HepG2 (cell line): ENCODE results near the gene EVC. TPM values are rescaled to one million over a fixed set of nuclear protein-coding genes. Genes with fewer than 3 reads are reported as not detected.

Experiments
- ATAC-seq: fragments of 200-7000 bp; cut with Tn5 transposase; 3 replicates; pipeline ENCODE4 v1.9.1; 2020; ENCODE audit warnings: mild to moderate bottlenecking, moderate library complexity
- BruUV-seq: library from RNA; stranded (reverse); fragments of 400-500 nt; replicated peaks from 2 replicates; lab custom pipeline; 2021; lab: Mats Ljungman, UMichigan
- CTCF ChIA-PET: fragments of 300-600 bp; formaldehyde crosslinking; extraction: SDS; loops from one replicate; lab custom pipeline; 2021; ENCODE audit warnings: low total read pairs, inconsistent platforms, low intra/inter-chr PET ratio; lab: Yijun Ruan, JAX
- POLR2A ChIA-PET: fragments of 350-600 bp; sonication (Branson Sonifier 250); formaldehyde crosslinking; loops from one replicate; lab custom pipeline; 2020; ENCODE audit warnings: antibody characterized with exemption, inconsistent platforms; lab: Yijun Ruan, JAX
- DNase-seq: peaks from one replicate; pipeline ENCODE4 v3.0.0-alpha.2; 2015; ENCODE audit warnings: low spot score
- FAIRE-seq: peaks from 3 replicates; lab custom pipeline; 2011; peaks lifted over from hg19 to GRCh38; lab: Jason Lieb, UNC
- H2AFZ ChIP-seq: one replicate; pipeline ENCODE4 v1.6.1; 2011; ENCODE audit warnings: low read length, inconsistent platforms
- H3K27ac ChIP-seq: fragments of 300-600 bp; 3 replicates; pipeline ENCODE4 v1.8.0; 2011; ENCODE audit warnings: mixed run types, mild to moderate bottlenecking, mixed read lengths, low read length, inconsistent platforms; ENCODE audit not compliant: insufficient read depth; ENCODE audit errors: extremely low read length
- H3K27me3 ChIP-seq, 2 experiments: fragments of 200-600 bp in 1 of 2; 2 replicates in 1 of 2; 3 replicates in 1 of 2; pipeline versions ENCODE4 v1.6.0 to v1.8.0; 2011; ENCODE audit warnings: low read length in 2 of 2, mild to moderate bottlenecking in 2 of 2, moderate library complexity in 2 of 2, inconsistent platforms in 1 of 2; ENCODE audit not compliant: insufficient read depth in 2 of 2, control insufficient read depth in 1 of 2
- H3K36me3 ChIP-seq, 2 experiments: fragments of 200-600 bp in 1 of 2; replicated peaks in 1 of 2; 2 replicates in 1 of 2; 3 replicates in 1 of 2; pipeline versions ENCODE4 v1.5.1 to v1.8.0; 2011; ENCODE audit warnings: low read length in 2 of 2, inconsistent platforms in 1 of 2; ENCODE audit not compliant: insufficient read depth in 2 of 2, control insufficient read depth in 1 of 2
- H3K4me1 ChIP-seq: 2 replicates; pipeline ENCODE4 v1.5.1; 2012; ENCODE audit warnings: low read length, inconsistent platforms; ENCODE audit not compliant: insufficient read depth
- H3K4me2 ChIP-seq: 2 replicates; pipeline ENCODE4 v1.6.0; 2011; ENCODE audit warnings: low read depth, low read length, inconsistent platforms
- H3K4me3 ChIP-seq, 3 experiments: fragments of 200-600 bp in 1 of 3; sonication (generic), shearing (Covaris generic) in 1 of 3; replicated peaks in 1 of 3; 2 replicates each; pipeline ENCODE4 v1.5.1; 2011 to 2016; ENCODE audit warnings: low read length in 3 of 3, inconsistent platforms in 2 of 3, low read depth in 2 of 3, mild to moderate bottlenecking in 2 of 3, control low read depth in 1 of 3, mixed read lengths in 1 of 3; ENCODE audit not compliant: insufficient read depth in 1 of 3
- H3K79me2 ChIP-seq: one replicate; pipeline ENCODE4 v1.6.1; 2011; ENCODE audit warnings: low read length, inconsistent platforms; ENCODE audit not compliant: insufficient read depth
- H3K9ac ChIP-seq: 2 replicates; pipeline ENCODE4 v1.6.0; 2011; ENCODE audit warnings: mild to moderate bottlenecking, low read depth, low read length, inconsistent platforms; ENCODE audit not compliant: insufficient read depth
- H3K9me3 ChIP-seq: 2 replicates; pipeline ENCODE4 v1.5.1; 2012; ENCODE audit warnings: mild to moderate bottlenecking, low read length
- H4K20me1 ChIP-seq: 2 replicates; pipeline ENCODE4 v1.6.0; 2011; ENCODE audit warnings: inconsistent platforms, mild to moderate bottlenecking, low read length, moderate library complexity; ENCODE audit not compliant: insufficient read depth
- AGO2 ChIP-seq: fragments of 200-400 bp; formaldehyde crosslinking; optimal IDR thresholded peaks from 2 replicates; pipeline ENCODE3; 2017; ENCODE audit warnings: mild to moderate bottlenecking, low read depth, low read length, moderate library complexity
- ISX ChIP-seq: sonication (generic); formaldehyde crosslinking; conservative IDR thresholded peaks from 2 replicates; pipeline ENCODE4 v1.5.0; 2020; ENCODE audit warnings: missing genetic modification reagents
- NFYC ChIP-seq: IDR thresholded peaks from 2 replicates; pipeline ENCODE4 v1.6.1; 2016; ENCODE audit warnings: missing genetic modification reagents, missing compliant biosample characterization
- PTBP1 ChIP-seq: fragments of 200-400 bp; formaldehyde crosslinking; IDR thresholded peaks from 2 replicates; pipeline ENCODE4 v1.6.1; 2018; ENCODE audit warnings: low read length, low read depth; ENCODE audit not compliant: poor library complexity, severe bottlenecking
- RFXANK ChIP-seq: IDR thresholded peaks from 2 replicates; pipeline ENCODE4 v1.6.1; 2016
- ZNF780A ChIP-seq: sonication (generic); formaldehyde crosslinking; IDR thresholded peaks from 2 replicates; pipeline ENCODE4 v1.8.0; 2022; ENCODE audit warnings: mild to moderate bottlenecking, missing genetic modification reagents, moderate library complexity
- WGBS: methylation state at CpG from one replicate; pipeline ENCODE4 v1.1.6; 2017; ENCODE audit warnings: low lambda C conversion rate; 5-methylcytosine and 5-hydroxymethylcytosine counted together
- in situ Hi-C: cut with HindIII; loops from 2 replicates; pipeline ENCODE4 v1.10.0; 2017; ENCODE audit warnings: low pct_unique_long_range_greater_than_20kb; ENCODE audit not compliant: extremely low pct_ligation_motif_present
- intact Hi-C: fragments of 100-400 bp; cut with micrococcal nuclease; formaldehyde crosslinking; loops from one replicate; pipeline ENCODE4 v1.10.0; 2022; ENCODE audit not compliant: unreplicated experiment
- polyA plus RNA-seq, 8 experiments: library from polyadenylated mRNA; depleted of rRNA in 3 of 8; stranded (reverse) in 7 of 8; unstranded in 1 of 8; fragments of >200 nt; fragmentation: Illumina TruSeq in 4 of 8; extraction: Trizol in 4 of 8; gene quantifications; 2 replicates each; pipeline versions ENCODE4 v1.2.1 to v1.2.3, GENCODE V29; 2011 to 2016; ENCODE audit warnings: low read depth in 4 of 8, missing spikeins in 1 of 8, mixed read lengths in 1 of 8; ENCODE audit not compliant: insufficient read depth in 1 of 8
- total RNA-seq, 5 experiments: library from RNA; depleted of rRNA; stranded (reverse); fragments of >200 nt; fragmentation: Illumina TruSeq; extraction: Trizol; gene quantifications; 2 replicates each; pipeline ENCODE4 v1.2.3, GENCODE V29; 2016; ENCODE audit warnings: low read depth in 1 of 5
- TF ChIP-seq, protein P1 (sequence below): sonication (generic); formaldehyde crosslinking; IDR thresholded peaks from 2 replicates; pipeline ENCODE4 v1.4.0; 2020; ENCODE audit warnings: missing genetic modification reagents
- TF ChIP-seq, protein P2 (sequence below): sonication (generic); formaldehyde crosslinking; IDR thresholded peaks from 2 replicates; pipeline ENCODE4 v1.8.0; 2022; ENCODE audit warnings: missing genetic modification reagents, mild to moderate bottlenecking, borderline replicate concordance
- TF ChIP-seq, protein P3 (sequence below): sonication (generic); formaldehyde crosslinking; conservative IDR thresholded peaks from 2 replicates; pipeline ENCODE4 v1.8.0; 2022; ENCODE audit warnings: low read depth, missing genetic modification reagents

The EVC gene
- total and polyA plus RNA-seq, 2 of the 13 experiments (the other 11 are each of a cell fraction or from before 2014, with no cell fraction given) = 3.1 to 4.9 TPM

DNA sequence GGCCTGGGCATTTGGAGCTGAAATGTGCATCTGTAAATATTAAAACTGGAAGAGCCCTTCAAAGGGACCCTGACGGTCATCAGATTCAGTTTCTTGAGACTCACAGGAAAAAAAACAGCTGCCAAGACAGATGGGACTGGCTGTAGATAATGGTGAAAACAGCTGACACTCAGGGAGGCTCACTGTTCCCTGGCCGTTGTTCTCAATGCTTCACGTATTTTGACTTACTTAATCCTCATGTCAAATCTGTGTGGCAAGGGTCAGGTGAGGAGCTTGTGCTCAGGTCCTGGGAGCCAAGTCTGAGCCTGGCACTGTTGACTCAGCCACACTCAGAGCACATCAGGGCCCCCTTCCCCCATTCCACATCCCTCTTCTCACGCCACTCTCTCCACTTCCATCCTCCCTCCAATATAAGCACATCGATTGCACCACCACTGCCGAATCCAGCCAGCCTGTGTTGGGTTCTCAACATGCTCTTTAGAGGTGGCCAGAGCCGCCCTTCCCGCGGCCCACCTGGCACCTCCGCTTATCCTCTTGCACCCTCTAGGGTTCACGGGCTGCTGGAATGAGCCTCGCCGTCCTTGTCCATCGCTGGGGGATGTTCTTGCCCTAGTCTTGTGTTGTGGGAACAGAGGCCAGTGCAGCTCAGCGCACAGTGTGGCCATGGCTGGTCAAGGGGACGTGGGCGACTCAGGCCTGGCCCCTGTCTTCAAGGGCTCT, 40.1 kb downstream of the EVC start:
- CTCF ChIA-PET = no interaction called here
- no peaks in the 10 kb centered on the region for H3K4me1 ChIP-seq
- no peak overlapping the region for H3K27ac ChIP-seq
- H3K27me3 ChIP-seq = no peaks in the 10 kb centered on the region
- intact Hi-C loops = no loop called here
- FAIRE-seq = no peak
- no peak overlapping the region for H3K9ac ChIP-seq
- peaks cover 9 to 28% of the 10 kb centered on the region in 2 experiments; a peak in 3 of 5 replicates for H3K36me3 ChIP-seq
- H3K9me3 ChIP-seq = no peaks in the 10 kb centered on the region
- no peak overlapping the region for H2AFZ ChIP-seq
- H3K4me2 ChIP-seq = no peak overlapping the region
- WGBS = 88% methylated on average over 17 of the region's 17 CpGs
- no peak for DNase-seq
- H3K4me3 ChIP-seq = no peak overlapping the region
- in situ Hi-C loops = no loop called here
- no peaks in the 10 kb centered on the region for H3K79me2 ChIP-seq
- no TSS peak for BruUV-seq
- POLR2A ChIA-PET = no interaction called here
- no peak for ATAC-seq
- no peaks in the 10 kb centered on the region for H4K20me1 ChIP-seq
- TF ChIP-seq, protein P1, sequence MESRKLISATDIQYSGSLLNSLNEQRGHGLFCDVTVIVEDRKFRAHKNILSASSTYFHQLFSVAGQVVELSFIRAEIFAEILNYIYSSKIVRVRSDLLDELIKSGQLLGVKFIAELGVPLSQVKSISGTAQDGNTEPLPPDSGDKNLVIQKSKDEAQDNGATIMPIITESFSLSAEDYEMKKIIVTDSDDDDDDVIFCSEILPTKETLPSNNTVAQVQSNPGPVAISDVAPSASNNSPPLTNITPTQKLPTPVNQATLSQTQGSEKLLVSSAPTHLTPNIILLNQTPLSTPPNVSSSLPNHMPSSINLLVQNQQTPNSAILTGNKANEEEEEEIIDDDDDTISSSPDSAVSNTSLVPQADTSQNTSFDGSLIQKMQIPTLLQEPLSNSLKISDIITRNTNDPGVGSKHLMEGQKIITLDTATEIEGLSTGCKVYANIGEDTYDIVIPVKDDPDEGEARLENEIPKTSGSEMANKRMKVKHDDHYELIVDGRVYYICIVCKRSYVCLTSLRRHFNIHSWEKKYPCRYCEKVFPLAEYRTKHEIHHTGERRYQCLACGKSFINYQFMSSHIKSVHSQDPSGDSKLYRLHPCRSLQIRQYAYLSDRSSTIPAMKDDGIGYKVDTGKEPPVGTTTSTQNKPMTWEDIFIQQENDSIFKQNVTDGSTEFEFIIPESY = peak; percentile 76
- TF ChIP-seq ISX (CRISPR knock-in tag) = no peak

DNA sequence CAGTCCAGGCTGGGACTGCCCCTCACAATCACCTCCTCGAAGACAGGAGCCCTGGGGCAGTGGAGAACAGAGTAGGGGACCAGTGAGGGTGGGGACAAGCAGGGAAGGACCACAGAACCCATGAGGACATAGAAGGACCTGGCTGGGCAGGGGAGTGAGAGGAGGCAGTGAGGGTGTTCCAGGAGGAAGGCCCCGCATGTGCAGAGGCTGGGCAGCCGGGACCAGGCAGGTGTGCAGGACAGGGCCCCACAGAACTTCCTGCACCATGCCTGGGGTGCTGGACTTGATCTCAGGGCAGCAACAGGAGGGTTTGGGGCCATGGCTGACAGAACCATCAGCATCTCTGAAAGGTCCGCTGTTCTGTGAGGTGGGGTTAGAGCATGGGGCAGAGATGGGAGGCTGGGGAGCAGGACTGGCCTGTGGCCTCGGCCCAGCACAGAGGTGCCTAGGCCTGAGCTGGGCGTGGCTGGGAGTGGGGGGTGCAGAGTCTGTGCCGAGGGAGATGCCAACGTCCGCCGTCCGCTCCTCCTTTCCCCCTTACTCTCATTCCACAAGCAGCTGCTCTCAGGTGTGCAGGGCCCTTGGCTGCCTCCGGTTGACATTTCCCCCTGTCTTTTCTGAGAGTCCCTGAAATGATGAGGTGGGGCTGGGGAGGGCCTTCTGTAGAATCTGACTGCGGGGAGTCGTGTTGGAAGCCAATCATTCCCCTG, 40.8 kb downstream of the EVC start:
- no peak overlapping the region for H3K4me2 ChIP-seq
- FAIRE-seq = no peak
- no peak for DNase-seq
- 96% methylated on average over 14 of the region's 14 CpGs for WGBS
- H3K9me3 ChIP-seq = no peaks in the 10 kb centered on the region
- CTCF ChIA-PET = no interaction called here
- H2AFZ ChIP-seq = no peak overlapping the region
- H3K36me3 ChIP-seq = peaks cover 10 to 32% of the 10 kb centered on the region in 2 experiments; a peak in 3 of 5 replicates
- no peaks in the 10 kb centered on the region for H3K79me2 ChIP-seq
- intact Hi-C loops = no loop called here
- no TSS peak for BruUV-seq
- H3K9ac ChIP-seq = no peak overlapping the region
- ATAC-seq = no peak
- H3K27ac ChIP-seq = no peak overlapping the region
- POLR2A ChIA-PET = no interaction called here
- in situ Hi-C loops = no loop called here
- no peaks in the 10 kb centered on the region for H3K27me3 ChIP-seq
- H3K4me3 ChIP-seq = no peak overlapping the region
- no peaks in the 10 kb centered on the region for H3K4me1 ChIP-seq
- H4K20me1 ChIP-seq = no peaks in the 10 kb centered on the region
- no peak for TF ChIP-seq ZNF780A
- no peak for TF ChIP-seq RFXANK (CRISPR knock-in tag)
- TF ChIP-seq, protein P2, sequence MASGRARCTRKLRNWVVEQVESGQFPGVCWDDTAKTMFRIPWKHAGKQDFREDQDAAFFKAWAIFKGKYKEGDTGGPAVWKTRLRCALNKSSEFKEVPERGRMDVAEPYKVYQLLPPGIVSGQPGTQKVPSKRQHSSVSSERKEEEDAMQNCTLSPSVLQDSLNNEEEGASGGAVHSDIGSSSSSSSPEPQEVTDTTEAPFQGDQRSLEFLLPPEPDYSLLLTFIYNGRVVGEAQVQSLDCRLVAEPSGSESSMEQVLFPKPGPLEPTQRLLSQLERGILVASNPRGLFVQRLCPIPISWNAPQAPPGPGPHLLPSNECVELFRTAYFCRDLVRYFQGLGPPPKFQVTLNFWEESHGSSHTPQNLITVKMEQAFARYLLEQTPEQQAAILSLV = no peak
- TF ChIP-seq AGO2 = peak; percentile 18
- TF ChIP-seq, protein P3, sequence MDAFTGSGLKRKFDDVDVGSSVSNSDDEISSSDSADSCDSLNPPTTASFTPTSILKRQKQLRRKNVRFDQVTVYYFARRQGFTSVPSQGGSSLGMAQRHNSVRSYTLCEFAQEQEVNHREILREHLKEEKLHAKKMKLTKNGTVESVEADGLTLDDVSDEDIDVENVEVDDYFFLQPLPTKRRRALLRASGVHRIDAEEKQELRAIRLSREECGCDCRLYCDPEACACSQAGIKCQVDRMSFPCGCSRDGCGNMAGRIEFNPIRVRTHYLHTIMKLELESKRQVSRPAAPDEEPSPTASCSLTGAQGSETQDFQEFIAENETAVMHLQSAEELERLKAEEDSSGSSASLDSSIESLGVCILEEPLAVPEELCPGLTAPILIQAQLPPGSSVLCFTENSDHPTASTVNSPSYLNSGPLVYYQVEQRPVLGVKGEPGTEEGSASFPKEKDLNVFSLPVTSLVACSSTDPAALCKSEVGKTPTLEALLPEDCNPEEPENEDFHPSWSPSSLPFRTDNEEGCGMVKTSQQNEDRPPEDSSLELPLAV = no peak
- no peak for TF ChIP-seq PTBP1
- no peak for TF ChIP-seq NFYC (CRISPR knock-in tag)
